ENCODE results near the gene ADAP1.

Gene ADAP1

DNA sequence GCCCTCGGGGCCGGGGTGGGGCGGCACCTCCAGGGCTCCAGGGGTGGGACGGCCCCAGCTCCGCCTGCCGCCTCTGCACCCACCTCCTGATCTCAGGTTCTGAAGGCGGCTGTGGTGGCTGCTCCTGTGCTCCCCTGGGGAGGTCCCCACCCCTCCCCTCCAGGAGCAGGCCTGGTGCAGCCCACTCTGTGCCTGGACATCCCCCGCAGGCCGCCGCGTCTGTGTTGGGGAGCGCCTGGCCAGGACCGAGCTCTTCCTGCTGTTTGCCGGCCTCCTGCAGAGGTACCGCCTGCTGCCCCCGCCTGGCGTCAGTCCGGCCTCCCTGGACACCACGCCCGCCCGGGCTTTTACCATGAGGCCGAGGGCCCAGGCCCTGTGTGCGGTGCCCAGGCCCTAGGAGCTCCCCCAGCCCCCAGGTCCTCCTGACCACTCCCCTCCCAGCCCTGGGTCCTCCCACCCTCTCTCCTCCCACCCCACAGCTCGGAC, 34.0 kb upstream of the ADAP1 start:
- DNase-seq (no peak), ATAC-seq (no peak)

DNA sequence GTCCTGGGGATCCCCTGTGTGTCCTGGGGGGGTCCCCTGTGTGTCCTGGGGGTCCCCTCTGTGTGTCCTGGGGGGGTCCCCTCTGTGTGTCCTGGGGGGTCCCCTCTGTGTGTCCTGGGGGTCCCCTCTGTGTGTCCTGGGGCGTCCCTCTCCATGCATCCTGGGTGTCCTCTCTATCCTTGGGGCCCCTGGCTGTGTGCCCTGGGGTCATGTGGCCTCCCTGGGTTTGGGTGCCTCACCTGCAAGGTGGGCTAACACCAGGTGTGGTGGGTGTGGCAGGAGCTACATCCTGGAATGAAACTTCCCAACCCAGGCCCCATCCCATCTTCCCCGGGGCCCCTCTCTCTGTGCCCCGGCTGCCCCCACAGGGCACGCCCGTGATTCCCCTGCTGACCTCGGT, 33.4 kb upstream of the ADAP1 start:
- DNase-seq (no peak), ATAC-seq (no peak)

GRCh38 chr7:986766-987751, 32.6 kb upstream of the ADAP1 start:
- DNase-seq (no peak), ATAC-seq (no peak)

DNA sequence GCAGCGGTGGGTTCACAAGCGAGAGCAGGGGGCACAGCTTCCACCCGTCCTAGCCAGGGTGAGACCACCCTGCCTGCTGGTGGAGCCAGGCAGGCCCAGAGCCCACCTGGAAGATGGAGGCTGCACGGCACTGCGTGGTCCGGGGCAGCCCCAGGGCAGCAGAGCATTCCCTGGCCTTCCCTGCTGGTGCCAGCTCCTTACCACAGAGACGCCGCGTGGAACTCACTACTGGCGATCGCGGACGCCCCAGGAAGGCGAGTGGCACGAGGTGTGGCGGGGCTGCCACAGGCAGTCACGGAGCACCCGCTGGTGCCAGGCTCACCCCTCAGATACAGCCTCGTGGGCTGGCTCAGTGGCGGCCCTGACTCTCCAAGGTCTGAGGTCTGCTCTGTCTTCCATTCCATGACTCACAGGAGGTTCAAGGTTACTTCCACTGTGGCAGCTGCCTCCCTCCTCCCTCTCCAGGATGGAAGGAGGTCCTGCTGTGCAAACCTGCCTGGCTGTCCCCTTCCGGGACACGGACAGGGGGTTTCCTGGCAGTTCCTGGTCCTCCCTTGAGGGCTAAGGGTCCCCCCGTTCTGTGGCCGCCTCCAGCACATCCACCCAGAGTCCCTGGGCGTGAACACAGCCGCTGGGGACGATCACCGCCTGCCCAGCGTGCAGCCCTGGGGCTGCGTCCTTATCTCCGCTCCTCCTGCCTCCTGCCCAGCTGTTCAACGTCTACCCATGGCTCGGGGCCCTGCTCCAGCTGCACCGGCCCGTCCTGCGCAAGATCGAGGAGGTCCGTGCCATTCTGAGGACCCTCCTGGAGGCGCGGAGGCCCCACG, 31.6 kb upstream of the ADAP1 start:
- DNase-seq (no peak), ATAC-seq (peak; percentile 48)

- ATAC-seq (no peak), DNase-seq (no peak)
Observed at GRCh38 chr7:985127-985416, 30.6 kb upstream of the ADAP1 start.

GRCh38 chr7:984361-985126, 30.1 kb upstream of the ADAP1 start:
- ATAC-seq: no peak
- DNase-seq: no peak

DNA sequence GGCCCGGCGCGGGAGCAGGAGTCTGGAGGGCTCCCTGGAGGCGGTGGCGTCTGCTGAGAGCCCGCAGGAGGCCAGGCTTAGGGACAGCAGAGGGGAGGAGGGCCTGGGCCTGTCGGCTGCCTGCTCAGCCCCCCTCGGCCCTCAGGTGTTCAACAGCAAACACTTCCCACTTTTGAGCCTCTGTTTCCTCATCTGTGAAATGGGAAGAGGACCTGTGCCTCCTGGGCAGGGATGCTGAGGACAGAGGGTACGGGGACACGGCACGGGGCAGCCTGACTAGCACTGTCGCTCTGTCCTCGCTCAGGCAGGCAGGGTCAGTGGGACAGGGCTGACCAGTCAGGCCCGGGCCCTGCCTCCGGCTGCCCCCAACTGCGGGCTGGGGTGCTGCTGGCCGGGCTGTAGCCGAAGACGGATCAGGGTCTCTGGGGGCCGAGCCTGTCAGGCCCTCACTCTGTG, 29.2 kb upstream of the ADAP1 start:
- DNase-seq (no peak), ATAC-seq (no peak)

DNA sequence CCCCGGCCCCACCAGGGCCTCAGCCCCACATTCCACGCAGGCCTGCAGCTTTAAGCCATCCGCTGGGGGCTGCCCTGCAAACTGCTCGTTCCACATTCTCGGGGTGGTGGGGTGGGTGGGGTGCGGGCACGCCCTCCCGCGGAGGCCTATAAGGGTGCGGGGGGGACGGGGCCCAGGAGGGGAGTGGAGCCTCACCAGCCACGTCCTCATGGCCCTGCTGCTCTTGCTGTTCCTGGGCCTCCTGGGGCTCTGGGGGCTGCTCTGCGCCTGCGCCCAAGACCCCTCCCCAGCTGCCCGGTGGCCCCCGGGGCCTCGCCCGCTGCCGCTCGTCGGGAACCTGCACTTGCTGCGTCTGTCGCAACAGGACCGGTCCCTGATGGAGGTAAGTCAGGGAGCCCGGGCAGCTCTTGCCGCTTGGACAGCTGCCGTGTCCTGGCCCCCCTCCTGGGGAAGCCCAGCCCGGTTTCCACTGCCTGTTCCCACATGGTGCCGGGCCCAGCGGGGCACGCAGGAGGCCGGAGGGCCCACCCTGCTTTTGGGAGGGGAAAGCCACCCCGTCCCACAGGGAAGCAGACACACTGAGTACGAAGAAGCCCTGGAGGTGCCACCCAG, 28.6 kb upstream of the ADAP1 start, which contains the start of gene CYP2W1:
Gene CYP2W1, plus strand, starts transcription at position 178 of the 612 bp plus-strand sequence. Its CDS starts 31 bp downstream, at position 209.
- DNase-seq: no peak
- no peak for ATAC-seq

DNA sequence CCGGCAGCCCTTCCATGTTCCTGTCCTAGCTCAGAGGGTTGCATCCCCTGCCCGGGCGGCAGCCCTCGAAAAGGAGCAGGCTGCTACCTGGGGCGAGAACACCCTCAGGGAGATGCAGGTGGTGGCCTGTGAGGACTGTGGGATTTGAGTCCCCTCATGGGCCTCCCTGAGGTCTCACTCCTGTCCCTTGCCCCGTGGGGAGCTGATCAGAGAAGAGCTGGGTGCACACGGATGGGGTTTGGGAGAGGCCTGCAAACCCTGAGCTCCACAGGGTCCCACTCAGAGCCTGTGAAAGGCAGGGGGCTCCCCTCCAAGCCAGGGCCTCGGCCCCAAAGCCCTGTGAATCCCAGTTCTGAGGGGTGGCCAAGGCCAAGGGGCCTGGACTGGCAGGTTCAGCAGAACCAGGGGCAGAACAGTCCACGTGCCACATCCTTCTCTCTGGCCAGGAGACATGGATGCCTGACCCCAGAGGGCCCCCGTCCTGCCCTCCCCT, 28.1 kb upstream of the ADAP1 start:
- ATAC-seq (no peak), DNase-seq (no peak)

- no peak for ATAC-seq
- DNase-seq: no peak
Observed at GRCh38 chr7:981793-982510, 27.5 kb upstream of the ADAP1 start.

DNA sequence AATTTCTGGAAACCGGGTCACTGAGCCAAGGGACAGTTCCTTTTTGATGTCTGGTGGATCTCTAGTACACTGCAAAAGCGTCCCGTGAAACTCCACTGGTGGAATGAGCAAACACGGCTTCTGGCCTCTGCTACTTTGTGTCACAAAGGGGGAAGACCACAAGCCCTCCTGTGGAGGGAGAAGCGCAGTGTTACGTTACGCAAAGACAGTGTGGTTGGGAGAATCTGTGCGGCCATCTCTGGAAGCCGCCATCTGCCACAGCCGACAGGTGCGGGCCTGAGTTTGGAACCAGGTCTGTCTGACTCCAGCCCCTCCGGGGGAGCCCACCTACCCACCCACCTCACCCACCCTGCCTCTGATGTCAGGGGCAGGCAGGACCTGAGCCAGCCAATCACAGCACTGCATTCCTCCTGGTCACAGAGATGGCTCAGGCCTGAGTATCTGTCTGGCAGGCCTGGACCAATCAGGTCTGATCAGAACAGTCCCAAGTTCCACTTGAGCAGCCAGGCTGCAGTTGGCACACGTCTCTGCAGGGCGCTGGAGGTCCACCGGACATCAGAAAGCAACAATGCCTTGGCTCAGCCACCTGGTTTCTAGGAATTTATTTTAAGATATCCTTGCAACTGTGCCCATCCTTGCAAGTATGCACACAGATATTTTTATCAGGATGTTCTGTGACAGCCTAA, 25.5 kb upstream of the ADAP1 start:
- DNase-seq (no peak), ATAC-seq (no peak)

GRCh38 chr7:979151-979550, 24.7 kb upstream of the ADAP1 start:
- DNase-seq (no peak), ATAC-seq (no peak)

GRCh38 chr7:978416-979091, 24.1 kb upstream of the ADAP1 start:
- ATAC-seq: no peak

GRCh38 chr7:978049-978346, 23.5 kb upstream of the ADAP1 start:
- DNase-seq (no peak), ATAC-seq (no peak)

More at GRCh38 chr7:978416-979091, 24.1 kb upstream of the ADAP1 start:
- DNase-seq: no peak

DNA sequence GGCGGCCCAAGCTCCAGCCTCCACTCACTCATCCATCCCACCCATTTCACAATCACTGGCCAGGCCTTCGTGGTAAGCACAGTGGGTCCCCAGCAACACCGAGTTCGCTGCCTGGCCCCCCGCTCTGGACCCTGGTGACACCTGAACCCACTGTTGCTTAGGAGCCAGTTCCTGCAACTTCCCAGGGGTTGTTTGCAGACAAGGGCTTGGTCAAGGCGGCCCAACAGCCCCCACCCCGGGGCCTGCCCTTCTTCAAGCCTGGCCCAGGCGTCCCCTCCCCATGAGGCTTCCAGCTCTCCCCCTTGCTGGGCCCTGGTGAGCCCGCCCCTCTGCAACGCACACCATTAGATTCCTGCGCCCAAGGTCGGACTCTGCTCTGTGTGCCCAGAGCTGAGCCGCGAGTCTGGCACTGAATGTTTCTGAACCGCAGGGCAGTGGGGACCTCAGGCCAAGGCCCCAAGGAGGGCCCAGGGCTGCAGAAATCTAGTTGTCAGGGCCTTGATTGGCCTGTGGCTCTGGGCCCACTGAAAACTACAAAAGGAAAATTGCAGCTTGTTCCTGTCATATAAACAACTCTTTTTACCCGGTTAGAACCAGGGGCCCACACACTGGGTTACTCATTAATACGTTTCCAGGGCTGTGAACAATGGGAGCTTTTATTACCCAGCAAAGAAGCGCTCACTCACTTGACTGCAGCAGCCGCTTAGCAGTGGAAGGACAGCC, 23.0 kb upstream of the ADAP1 start:
- ATAC-seq: no peak
- DNase-seq: no peak

DNA sequence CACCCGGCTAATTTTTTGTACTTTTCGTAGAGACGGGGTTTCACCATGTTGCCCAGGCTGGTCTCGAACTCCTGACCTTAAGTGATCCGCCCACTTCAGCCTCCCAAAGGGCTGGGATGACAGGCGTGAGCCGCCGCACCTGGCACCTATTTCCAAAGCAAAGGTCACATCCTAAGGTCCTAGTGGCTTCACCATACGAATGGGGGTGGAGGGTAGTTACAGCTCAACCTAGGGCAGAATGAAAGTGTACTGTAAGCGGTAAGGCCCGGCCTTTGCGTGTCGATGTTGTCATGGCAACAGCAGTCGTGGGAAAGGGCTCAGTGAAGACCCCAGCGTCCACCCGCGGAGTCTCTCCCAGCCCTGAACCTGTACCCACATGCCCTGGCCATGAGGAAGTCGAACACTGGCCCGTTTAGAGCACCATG, 22.4 kb upstream of the ADAP1 start:
- ATAC-seq: no peak
- DNase-seq: no peak

GRCh38 chr7:975702-976473, 21.4 kb upstream of the ADAP1 start:
- DNase-seq: no peak

More at GRCh38 chr7:975702-976473, 21.4 kb upstream of the ADAP1 start:
- no peak for ATAC-seq

All from stimulated activated naive CD8-positive, alpha-beta T cell treated with anti-CD3 and anti-CD28 coated beads, Interleukin-15, Interleukin-2, amounts not matched to agents 100 U/mL and 50 U/mL, for 24 hours (primary cell).